ENCODE data around the gene PPIC. TPM values are rescaled to one million over a fixed set of nuclear protein-coding genes. Genes with fewer than 3 reads are reported as not detected.

Gene PPIC
- polyA plus RNA-seq (ENCODE audit: insufficient read length in 4 of 4), result 10 to 100 TPM; 31.9 to 40.7 (median 37.2) TPM

- peak in 3 of 4 donors; percentile 51 to 74 (median 68) for DNase-seq (ENCODE audit: low read depth in 4 of 4, low spot score in 2 of 4)
Measured at GRCh38 chr5:123036391-123037103, at the start of gene PPIC. Gene PPIC, minus strand, starts transcription at chr5:123036725. Its CDS starts 100 bp downstream, at chr5:123036625.

GRCh38 chr5:123085638-123086286, 49.2 kb upstream of the PPIC start:
- no peak for DNase-seq (ENCODE audit: low read depth in 4 of 4, low spot score in 2 of 4)

DNA sequence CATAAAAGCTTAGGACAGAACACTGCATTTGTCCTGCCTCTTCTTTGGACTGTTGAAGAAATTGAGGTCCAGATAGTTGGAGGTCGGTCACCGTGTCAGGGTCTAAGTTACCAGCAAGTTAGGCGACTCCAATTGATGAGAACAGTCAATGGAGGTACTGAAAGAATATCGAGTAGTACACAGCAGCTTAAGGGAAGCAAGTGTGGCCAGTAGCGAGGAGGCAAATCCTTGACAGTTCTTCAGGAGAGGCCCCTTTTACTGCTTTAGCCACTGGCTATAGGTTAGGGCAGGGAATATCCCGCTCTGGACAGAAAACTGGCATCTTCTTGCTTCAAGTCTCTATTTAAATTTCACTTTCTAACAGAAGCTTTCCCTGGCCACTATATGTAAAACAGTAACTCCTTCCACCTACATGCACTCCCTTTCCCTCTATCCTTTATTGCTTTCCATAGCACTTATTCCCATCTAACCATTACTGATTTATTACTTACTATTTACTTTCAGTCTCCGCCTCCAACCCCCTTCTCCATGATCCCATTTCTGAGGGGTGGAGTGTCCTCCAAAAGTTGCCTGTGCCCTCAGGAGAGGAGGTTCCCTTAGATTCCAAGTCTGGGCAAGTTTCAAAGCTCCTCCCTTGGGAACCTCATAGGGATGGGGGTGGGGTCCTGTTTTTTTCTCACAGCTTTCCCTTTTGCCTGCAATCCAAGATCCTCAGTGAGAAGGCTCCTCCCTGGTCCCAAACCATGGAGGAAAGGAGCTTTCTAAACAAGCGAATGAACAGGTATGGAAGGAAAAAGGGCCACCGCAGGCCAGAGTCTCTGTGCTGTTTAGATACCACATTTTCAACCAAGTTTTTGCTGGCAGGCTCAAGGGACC, 48.4 kb upstream of the PPIC start:
- DNase-seq (ENCODE audit: low read depth in 4 of 4, low spot score in 2 of 4), result no peak

- no peak for DNase-seq (ENCODE audit: low read depth in 4 of 4, low spot score in 2 of 4)
Measured at GRCh38 chr5:123083298-123083697, 46.8 kb upstream of the PPIC start.

- no peak for DNase-seq (ENCODE audit: low read depth in 4 of 4, low spot score in 2 of 4)
Measured at GRCh38 chr5:123080215-123080614, 43.7 kb upstream of the PPIC start.

DNA sequence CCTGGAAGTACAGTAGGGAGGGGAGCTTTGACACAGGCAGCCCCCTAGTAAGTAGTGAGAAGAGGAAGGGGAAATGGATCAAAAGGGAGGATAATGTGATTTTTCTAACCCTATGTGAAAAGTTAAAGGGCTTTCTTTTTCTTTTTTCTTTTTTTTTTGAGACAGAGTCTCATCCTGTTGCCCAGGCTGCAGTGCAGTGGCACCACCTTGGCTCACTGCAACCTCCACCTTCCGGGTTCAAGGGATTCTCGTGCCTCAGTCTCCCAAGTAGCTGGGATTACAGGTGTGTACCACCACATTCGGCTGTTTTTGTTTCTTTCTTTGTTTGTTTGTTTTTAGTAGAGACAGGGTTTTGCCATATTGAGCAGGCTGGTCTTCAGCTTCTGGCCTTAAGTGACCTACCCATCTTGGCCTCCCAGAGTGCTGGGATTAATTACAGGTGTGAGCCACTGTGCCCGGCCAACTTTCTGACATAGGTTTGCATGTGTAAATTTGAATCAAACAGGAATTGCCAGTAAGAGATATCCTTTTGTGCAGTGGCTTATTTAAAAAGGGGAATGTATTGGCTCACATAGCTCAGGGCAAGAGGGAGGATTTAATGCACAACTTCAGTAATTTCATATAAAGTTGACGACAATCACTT, 39.1 kb upstream of the PPIC start:
- no peak for DNase-seq (ENCODE audit: low read depth in 4 of 4, low spot score in 2 of 4)

- no peak for DNase-seq (ENCODE audit: low read depth in 4 of 4, low spot score in 2 of 4)
Measured at GRCh38 chr5:123068368-123068938, 31.9 kb upstream of the PPIC start.

DNA sequence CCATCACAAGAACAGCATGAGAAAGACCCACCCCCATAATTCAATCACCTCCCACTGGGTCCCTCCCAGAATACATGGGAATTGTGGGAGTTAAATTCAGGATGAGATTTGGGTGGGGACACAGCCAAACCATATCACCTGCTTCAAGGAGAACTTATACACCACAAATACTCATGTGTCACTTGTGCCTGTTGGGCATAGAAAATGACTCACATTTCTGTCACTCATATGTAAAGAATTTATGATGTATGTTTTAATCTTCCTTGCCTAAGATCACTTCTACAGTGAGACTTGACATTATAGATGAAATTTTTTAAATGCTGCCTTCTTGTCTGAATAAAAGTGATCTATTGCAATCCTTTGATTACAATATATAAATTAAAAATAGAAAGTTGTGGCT, 29.5 kb upstream of the PPIC start:
- DNase-seq (ENCODE audit: low read depth in 4 of 4, low spot score in 2 of 4), result no peak

- no peak for DNase-seq (ENCODE audit: low read depth in 4 of 4, low spot score in 2 of 4)
Measured at GRCh38 chr5:123059455-123059854, 22.9 kb upstream of the PPIC start.

DNA sequence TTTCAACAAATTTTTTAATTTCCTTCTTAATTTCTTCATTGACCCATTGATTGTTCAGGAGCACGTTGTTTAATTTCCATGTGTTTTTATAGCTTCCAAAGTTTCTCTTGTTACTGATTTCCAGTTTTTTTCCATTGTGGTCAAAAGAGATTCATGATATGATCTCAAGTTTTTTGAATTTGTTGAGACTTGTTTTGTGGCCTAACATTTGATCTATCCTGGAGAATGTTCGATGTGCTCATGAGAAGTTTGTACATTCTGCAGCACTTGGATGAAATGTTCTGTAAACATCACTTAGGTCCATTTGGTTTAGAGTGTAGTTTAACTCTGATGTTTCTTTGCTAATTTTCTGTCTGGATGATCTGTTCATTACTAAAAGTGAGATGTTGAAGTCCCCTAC, 14.7 kb upstream of the PPIC start:
- DNase-seq (ENCODE audit: low read depth in 4 of 4, low spot score in 2 of 4), result no peak

DNA sequence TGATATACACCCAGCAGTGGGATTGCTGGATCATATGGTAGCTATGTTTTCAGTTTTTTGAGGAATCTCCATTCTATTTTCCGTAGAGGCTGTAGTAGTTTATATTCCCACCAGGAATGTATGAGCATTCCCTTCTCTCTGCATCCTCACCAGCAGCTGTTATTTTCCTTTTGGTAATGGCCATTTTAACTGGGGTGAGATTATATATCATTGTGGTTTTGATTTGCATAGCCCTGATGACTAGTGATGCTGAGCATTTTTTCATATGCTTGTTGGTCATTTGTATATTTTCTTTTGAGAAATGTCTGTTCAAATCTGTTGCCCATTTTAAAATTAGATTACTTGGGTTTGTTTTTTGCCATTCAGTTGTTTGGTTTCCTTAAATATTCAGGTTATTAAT, 11.2 kb upstream of the PPIC start:
- DNase-seq (ENCODE audit: low read depth in 4 of 4, low spot score in 2 of 4), result no peak

DNA sequence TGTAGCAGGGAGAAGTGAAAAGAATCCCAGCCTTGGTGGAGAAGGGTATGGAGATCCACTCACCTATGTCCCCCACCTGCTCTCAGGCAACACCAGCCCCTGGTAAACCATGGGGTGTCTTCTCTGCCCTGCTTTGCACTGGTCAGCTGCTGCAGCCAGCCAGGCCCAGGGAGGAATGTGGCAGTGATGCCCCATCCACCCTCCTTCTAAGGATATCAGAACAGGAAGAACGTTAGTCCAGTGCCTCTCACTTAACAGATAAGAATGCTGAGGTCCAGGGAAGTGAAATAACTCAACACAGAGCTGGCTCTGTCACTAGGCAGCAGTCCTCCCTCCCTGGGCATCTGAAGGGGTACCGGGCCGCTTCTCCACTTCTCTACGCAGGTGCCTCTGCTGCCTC, 9.7 kb upstream of the PPIC start:
- DNase-seq (ENCODE audit: low read depth in 4 of 4, low spot score in 2 of 4), result no peak

- DNase-seq (ENCODE audit: low read depth in 4 of 4, low spot score in 2 of 4), result no peak
Measured at GRCh38 chr5:123044926-123045617, 8.5 kb upstream of the PPIC start.

GRCh38 chr5:123039673-123040072, 3.1 kb upstream of the PPIC start:
- DNase-seq (ENCODE audit: low read depth in 4 of 4, low spot score in 2 of 4), result no peak

DNA sequence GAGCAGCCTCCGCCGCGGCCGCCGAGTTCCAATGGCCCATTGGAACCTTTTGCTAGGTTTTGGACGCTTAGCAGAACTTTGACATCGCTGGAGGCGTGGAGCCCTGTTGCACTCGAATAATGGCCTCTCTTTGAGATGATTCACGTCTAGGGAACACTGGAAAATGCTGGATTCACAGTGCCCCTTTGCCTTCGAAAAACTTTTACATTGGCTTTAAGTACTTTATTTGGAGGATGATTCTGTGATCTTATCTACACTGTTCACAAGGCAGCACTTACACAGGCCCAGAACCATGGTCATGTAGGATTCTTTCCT, 536 bp upstream of the PPIC start:
- no peak for DNase-seq (ENCODE audit: low read depth in 4 of 4, low spot score in 2 of 4)

GRCh38 chr5:123035918-123036390, 571 bp downstream of the PPIC start:
- peak in 1 of 4 donors; percentile 24 for DNase-seq (ENCODE audit: low read depth in 4 of 4, low spot score in 2 of 4)

- DNase-seq (ENCODE audit: low read depth in 4 of 4, low spot score in 2 of 4), result peak in 1 of 4 donors; percentile 12
Measured at GRCh38 chr5:123035360-123035917, 1.1 kb downstream of the PPIC start.

DNA sequence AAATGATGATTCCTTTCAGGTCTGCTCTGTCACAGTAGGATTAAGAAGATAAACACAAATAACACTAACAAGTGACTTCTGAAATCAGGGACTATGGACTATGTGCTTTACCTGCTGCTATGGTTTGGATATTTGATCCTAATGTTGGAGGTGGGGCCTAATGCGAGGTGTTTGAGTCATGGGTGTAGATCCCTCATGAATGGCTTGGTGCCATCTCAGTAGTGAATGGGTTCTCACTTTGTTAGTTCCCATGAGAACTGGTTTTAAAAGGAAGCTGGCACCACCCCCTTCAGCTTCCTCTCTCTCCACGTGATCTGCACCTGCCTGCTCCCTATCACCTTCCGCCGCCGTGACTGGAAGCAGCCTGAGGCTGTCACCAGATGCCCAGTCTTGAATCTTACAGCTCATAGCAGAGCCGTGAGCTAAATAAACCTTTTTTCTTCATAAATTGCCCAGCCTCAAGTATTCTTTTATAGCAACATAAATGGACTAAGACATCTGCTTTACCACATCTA, 3.3 kb downstream of the PPIC start:
- no peak for DNase-seq (ENCODE audit: low read depth in 4 of 4, low spot score in 2 of 4)

DNA sequence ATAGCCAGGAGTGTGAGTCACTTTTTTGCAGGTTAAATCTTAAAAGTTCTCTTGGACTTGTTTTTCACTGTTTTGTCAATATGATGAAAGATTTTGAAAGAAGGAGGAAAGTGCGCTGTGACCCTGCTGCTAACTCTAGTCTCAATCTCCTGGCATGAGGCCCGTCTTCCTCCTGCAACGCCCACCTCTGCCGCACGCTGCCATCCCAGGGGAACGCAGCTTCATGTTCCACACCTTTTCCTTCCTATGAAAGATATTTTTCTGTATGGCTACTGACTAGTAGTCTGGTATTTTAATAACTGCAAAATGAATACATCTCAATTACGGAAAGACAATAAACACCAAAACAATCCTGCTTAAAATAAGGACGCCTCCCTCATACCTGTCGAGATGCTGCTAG, 8.3 kb downstream of the PPIC start:
- DNase-seq (ENCODE audit: low read depth in 4 of 4, low spot score in 2 of 4), result no peak

Data from left renal cortex interstitium (tissue), 4 donors.